IPS-15b (cell line): ENCODE results near the gene TBC1D2B.

ENCODE experiments used
- H3K27me3 ChIP-seq: one replicate; pipeline ENCODE4 v1.6.1; 2013; ENCODE audit warnings: low read length; ENCODE audit not compliant: control insufficient read depth, insufficient read depth
- H3K36me3 ChIP-seq: one replicate; pipeline ENCODE4 v1.6.1; 2013; ENCODE audit warnings: low read length; ENCODE audit not compliant: control insufficient read depth, insufficient read depth
- H3K4me1 ChIP-seq: one replicate; pipeline ENCODE4 v1.6.1; 2013; ENCODE audit warnings: mild to moderate bottlenecking, low read length; ENCODE audit not compliant: control insufficient read depth, insufficient read depth
- H3K4me3 ChIP-seq: one replicate; pipeline ENCODE4 v1.5.1; 2013; ENCODE audit warnings: low read depth, low read length
- H3K9ac ChIP-seq: one replicate; pipeline ENCODE4 v1.6.1; 2013; ENCODE audit warnings: low read depth, mild to moderate bottlenecking, low read length
- H3K9me3 ChIP-seq: one replicate; pipeline ENCODE4 v1.6.1; 2013; ENCODE audit warnings: mild to moderate bottlenecking, low read length; ENCODE audit not compliant: control insufficient read depth, insufficient read depth

The TBC1D2B gene

DNA sequence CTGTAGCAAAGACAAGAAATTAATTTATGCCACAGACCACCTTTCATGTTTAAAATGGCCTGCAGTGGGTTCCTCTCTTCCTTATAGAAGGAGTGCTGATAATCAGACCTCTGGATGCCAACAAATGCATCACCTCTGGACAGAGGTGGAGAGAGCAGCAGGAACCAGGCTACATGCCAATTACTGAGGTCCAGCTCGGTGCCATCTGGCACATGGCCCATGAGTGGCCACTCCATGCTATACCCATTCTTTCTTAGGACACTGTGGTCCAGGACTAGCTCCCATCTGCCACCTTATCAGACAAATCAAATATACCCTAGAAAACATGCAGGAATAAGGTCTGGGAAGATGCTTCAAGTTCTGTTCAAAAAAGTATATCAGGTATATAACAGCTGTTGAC is 60.7 kb downstream of the TBC1D2B start:
- H3K27me3 ChIP-seq = no peaks in the 10 kb centered on the region
- H3K9me3 ChIP-seq = no peaks in the 10 kb centered on the region
- H3K36me3 ChIP-seq = peaks cover 8% of the 10 kb centered on the region
- no peak overlapping the region for H3K4me3 ChIP-seq
- no peak overlapping the region for H3K9ac ChIP-seq
- no peaks in the 10 kb centered on the region for H3K4me1 ChIP-seq

GRCh38 chr15:78012643-78013077 is 64.9 kb downstream of the TBC1D2B start:
- no peaks in the 10 kb centered on the region for H3K27me3 ChIP-seq
- H3K9me3 ChIP-seq = no peaks in the 10 kb centered on the region
- no peak overlapping the region for H3K9ac ChIP-seq
- no peaks in the 10 kb centered on the region for H3K4me1 ChIP-seq
- peaks cover 8% of the 10 kb centered on the region for H3K36me3 ChIP-seq
- H3K4me3 ChIP-seq = no peak overlapping the region

- Histone ChIP-seq H3K9ac (no peak overlapping the region), H3K4me3 (no peak overlapping the region), H3K36me3 (no peaks in the 10 kb centered on the region), H3K4me1 (no peaks in the 10 kb centered on the region), H3K27me3 (no peaks in the 10 kb centered on the region), H3K9me3 (no peaks in the 10 kb centered on the region)
Observed at GRCh38 chr15:78010067-78010466, 67.4 kb downstream of the TBC1D2B start.

DNA sequence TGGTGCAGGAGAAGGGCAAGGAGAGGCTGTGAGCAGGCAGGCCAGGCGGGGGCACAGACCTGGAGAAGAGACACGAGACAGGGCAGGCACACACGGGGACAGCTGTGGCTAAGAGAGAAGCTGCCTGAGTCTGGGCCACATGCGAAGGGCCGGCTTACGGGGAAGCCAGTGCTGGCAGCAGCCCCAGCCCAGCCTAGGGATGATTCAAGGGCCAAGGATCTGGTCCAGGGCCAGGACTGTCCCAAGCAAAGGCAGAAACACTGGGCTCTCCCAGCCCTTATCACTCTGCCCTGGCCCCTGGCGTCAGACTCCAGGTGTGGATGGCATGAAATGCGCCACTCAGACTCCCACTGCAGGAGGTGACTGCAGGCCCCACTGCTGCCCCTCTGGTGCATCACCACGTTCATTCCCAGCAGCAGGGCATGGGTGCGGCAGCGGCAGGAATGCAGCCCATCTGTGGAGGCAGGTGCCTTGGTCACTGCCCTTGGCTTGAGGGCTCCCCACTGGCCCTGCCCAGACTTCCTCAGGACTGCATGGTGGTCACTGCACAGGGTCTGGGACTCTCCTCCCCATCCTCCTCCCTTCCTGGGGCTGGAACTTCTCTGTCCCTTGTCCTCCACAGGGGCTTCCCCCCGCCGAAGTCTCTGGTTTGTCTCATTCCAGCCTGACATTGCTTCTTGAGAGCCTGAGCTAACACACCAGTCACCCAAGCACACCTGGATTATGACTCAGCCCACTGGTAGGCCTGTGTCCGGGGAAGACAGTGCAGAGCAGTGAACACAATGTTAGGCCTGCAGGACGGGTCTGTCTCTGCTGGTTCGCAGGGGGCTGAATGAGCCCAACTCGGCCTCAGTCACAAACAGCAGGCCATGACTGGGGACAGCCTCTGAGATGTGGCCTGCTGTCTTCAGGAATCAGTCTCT is 69.3 kb downstream of the TBC1D2B start:
- no peaks in the 10 kb centered on the region for H3K36me3 ChIP-seq
- H3K9me3 ChIP-seq = no peaks in the 10 kb centered on the region
- no peak overlapping the region for H3K9ac ChIP-seq
- H3K4me1 ChIP-seq = no peaks in the 10 kb centered on the region
- H3K4me3 ChIP-seq = no peak overlapping the region
- H3K27me3 ChIP-seq = no peaks in the 10 kb centered on the region

- no peak overlapping the region for H3K9ac ChIP-seq
- no peaks in the 10 kb centered on the region for H3K27me3 ChIP-seq
- no peaks in the 10 kb centered on the region for H3K9me3 ChIP-seq
- H3K4me1 ChIP-seq = no peaks in the 10 kb centered on the region
- peaks cover 4% of the 10 kb centered on the region for H3K36me3 ChIP-seq
- H3K4me3 ChIP-seq = no peak overlapping the region
Observed at GRCh38 chr15:78007211-78007931, 70.1 kb downstream of the TBC1D2B start.

DNA sequence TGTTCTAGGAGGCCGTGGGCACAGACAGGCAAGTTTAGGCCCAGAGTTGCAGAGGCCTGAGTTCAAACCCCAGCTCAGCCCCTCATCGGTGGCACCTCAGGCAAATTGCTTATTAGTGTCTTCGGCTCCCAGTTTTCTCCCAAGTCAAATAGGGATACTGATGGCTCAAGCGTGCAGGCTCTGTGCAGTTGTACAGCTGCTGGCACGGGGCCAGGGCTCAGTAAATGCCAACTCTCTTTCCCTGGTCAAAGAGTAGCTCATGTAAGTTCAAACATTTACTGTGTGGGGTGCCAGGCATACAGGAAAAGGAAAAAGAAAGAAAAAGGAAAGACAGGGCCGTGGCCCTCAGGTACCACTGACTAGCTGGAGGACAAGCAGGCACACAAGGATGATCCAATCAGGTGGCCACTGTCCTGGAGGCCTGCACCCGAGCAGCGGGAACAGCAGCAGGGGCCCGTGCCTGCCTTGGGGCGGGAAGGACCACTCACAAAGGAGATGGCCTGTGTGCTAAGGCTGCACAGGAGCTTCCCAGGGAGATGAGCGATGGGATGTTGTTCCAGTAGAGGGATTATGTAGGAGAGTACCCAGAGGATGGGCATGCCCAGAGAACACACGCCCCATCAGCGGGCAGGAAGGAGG is 70.8 kb downstream of the TBC1D2B start:
- Histone ChIP-seq H3K4me1 (no peaks in the 10 kb centered on the region), H3K27me3 (no peaks in the 10 kb centered on the region), H3K4me3 (no peak overlapping the region), H3K9me3 (no peaks in the 10 kb centered on the region), H3K9ac (no peak overlapping the region), H3K36me3 (peaks cover 4% of the 10 kb centered on the region)

DNA sequence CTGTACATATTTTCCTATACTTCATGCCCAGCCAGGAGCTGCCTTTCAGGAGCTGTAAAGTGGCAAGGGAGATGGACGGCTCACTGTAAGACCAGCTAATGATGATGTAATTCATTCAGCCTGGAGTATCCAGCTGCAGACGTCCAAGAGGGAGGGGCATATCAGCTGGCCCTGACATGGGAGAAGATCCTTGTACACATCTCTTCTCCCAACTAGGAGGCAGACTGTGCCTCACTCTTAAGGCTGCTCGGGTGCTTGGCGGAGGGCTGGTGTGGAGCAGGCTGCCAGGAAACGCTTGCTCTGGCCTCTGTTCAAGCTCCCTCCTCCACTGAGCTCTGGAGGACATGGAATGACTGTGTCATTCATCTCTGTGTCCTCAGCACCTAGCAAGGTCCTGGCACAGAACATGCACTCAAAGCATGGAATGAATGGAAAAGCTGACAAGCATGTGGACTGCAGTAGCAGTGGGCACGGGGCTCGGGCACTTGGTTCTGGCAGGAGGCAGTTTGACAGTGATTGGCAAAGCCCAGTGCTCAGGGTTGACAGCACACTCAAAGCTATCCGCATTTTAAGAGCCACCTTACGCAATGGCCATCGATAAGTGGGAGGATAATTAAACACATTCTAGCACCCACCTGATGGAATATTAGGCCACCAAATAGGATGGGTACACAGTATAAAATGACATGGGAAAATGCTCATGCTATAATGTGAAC is 72.4 kb downstream of the TBC1D2B start:
- peaks cover 4% of the 10 kb centered on the region for H3K36me3 ChIP-seq
- H3K9ac ChIP-seq = no peak overlapping the region
- H3K4me1 ChIP-seq = no peaks in the 10 kb centered on the region

DNA sequence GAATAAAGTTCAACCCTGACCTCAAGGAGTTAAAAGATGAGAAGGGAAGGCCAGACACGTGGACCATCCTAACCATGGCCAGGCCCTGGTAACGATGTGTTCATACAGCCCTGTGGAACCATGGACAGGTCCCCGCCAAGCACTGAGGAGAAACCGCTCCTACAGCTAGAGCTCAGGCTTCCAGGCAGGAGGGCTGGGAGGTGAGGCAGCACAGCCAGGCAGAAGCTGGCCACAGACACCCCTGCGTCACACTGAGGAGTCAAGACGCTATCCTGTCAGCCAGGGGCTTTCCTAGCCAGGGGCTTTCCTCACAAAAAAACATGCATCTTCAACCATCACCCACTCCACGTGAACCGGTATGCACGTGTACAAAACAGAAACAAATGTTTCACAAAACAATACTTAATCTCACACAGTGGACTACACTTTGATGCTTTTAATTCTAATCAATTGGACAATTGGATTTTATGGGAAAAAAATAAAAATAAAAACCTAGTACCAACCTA is 73.2 kb downstream of the TBC1D2B start:
- Histone ChIP-seq H3K36me3 (peaks cover 4% of the 10 kb centered on the region), H3K4me3 (no peak overlapping the region), H3K4me1 (no peaks in the 10 kb centered on the region), H3K9ac (no peak overlapping the region), H3K27me3 (no peaks in the 10 kb centered on the region), H3K9me3 (no peaks in the 10 kb centered on the region)

More for the DNA sequence above, 72.4 kb downstream of the TBC1D2B start:
- H3K27me3 ChIP-seq = no peaks in the 10 kb centered on the region
- no peak overlapping the region for H3K4me3 ChIP-seq
- no peaks in the 10 kb centered on the region for H3K9me3 ChIP-seq

GRCh38 chr15:78003539-78004008 is 73.9 kb downstream of the TBC1D2B start:
- Histone ChIP-seq H3K9ac (no peak overlapping the region), H3K36me3 (peaks cover 4% of the 10 kb centered on the region), H3K9me3 (no peaks in the 10 kb centered on the region), H3K4me3 (no peak overlapping the region), H3K4me1 (no peaks in the 10 kb centered on the region), H3K27me3 (no peaks in the 10 kb centered on the region)

- no peaks in the 10 kb centered on the region for H3K9me3 ChIP-seq
- H3K4me3 ChIP-seq = no peak overlapping the region
- H3K9ac ChIP-seq = no peak overlapping the region
- peaks cover 4% of the 10 kb centered on the region for H3K36me3 ChIP-seq
- no peaks in the 10 kb centered on the region for H3K4me1 ChIP-seq
- no peaks in the 10 kb centered on the region for H3K27me3 ChIP-seq
Observed at GRCh38 chr15:78002996-78003395, 74.5 kb downstream of the TBC1D2B start.

DNA sequence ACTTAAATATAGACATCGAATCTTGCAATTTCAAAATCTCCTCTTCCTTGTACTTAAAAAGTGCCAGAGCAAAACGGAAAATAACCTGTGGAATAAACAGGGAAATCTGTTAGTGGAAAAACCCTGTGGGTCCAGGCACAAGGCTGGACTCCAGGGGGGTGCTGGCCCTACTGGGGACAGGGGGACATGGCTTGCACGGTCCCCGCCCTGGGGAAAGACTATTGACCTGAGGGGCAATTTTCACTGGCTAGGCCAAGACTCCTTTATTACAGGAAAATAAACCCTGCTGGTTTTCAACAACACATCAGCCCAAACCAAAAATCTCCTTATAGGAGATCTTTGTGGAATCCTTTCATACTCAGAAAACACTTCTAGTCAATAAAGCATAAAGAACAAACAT is 75.9 kb downstream of the TBC1D2B start:
- H3K4me3 ChIP-seq = no peak overlapping the region
- H3K9me3 ChIP-seq = no peaks in the 10 kb centered on the region
- H3K27me3 ChIP-seq = no peaks in the 10 kb centered on the region
- no peaks in the 10 kb centered on the region for H3K4me1 ChIP-seq
- H3K9ac ChIP-seq = no peak overlapping the region
- H3K36me3 ChIP-seq = peaks cover 4% of the 10 kb centered on the region
